A673 (cell line): ENCODE results near the gene PPP1R8. TPM values are rescaled to one million over a fixed set of nuclear protein-coding genes. Genes with fewer than 3 reads are reported as not detected.
A peak's percentile ranks its signal among the peaks of the same experiment; 100 is the strongest.
"Not testable (repeated sequence)": the region's sequence is repeated elsewhere in the genome, so short reads cannot be mapped to it uniquely, and the experiment has no call there.

Experiments used
- BruUV-seq: library from RNA; stranded (reverse); fragments of 400-500 nt; replicated peaks from 2 replicates; lab custom pipeline; 2021; lab: Mats Ljungman, UMichigan
- CTCF ChIA-PET: fragments of 300-600 bp; sonication (Branson Sonifier 250); formaldehyde crosslinking; loops from one replicate; lab custom pipeline; 2022; ENCODE audit warnings: antibody characterized with exemption; lab: Charles Lee
- POLR2A ChIA-PET: fragments of 300-600 bp; sonication (Branson Sonifier 250); formaldehyde crosslinking; loops from one replicate; lab custom pipeline; 2022; ENCODE audit warnings: antibody characterized with exemption; ENCODE audit not compliant: low non-redundant PET; lab: Charles Lee
- DNase-seq: peaks from one replicate; pipeline ENCODE4 v3.0.0-alpha.2; 2015; ENCODE audit warnings: low spot score
- H3K27ac ChIP-seq: fragments of 200-600 bp; sonication (generic); 2 replicates; pipeline ENCODE4 v1.5.1; 2016; ENCODE audit warnings: mixed run types, low read depth, mild to moderate bottlenecking, mixed read lengths, antibody characterized with exemption, low read length; ENCODE audit not compliant: poor library complexity, severe bottlenecking
- H3K27me3 ChIP-seq: fragments of 200-600 bp; sonication (generic); replicated peaks from 2 replicates; pipeline ENCODE4 v1.6.1; 2017; ENCODE audit warnings: mixed run types, low read depth, mild to moderate bottlenecking, mixed read lengths, antibody characterized with exemption, low read length; ENCODE audit not compliant: insufficient read depth, poor library complexity
- H3K36me3 ChIP-seq: fragments of 200-600 bp; sonication (generic); 2 replicates; pipeline ENCODE4 v1.6.1; 2016; ENCODE audit warnings: mixed run types, mild to moderate bottlenecking, mixed read lengths, antibody characterized with exemption, low read length; ENCODE audit not compliant: insufficient read depth, poor library complexity, severe bottlenecking
- H3K4me1 ChIP-seq: fragments of 200-600 bp; sonication (generic); 2 replicates; pipeline ENCODE4 v1.6.1; 2017; ENCODE audit warnings: mixed run types, mild to moderate bottlenecking, mixed read lengths, antibody characterized with exemption, low read length; ENCODE audit not compliant: insufficient read depth, poor library complexity, severe bottlenecking
- H3K4me3 ChIP-seq: fragments of 200-600 bp; sonication (generic); 2 replicates; pipeline ENCODE4 v1.5.1; 2016; ENCODE audit warnings: low read depth, mixed run types, mild to moderate bottlenecking, mixed read lengths, low read length; ENCODE audit not compliant: poor library complexity, severe bottlenecking
- H3K9me3 ChIP-seq: fragments of 200-600 bp; sonication (generic); 2 replicates; pipeline ENCODE4 v1.6.1; 2016; ENCODE audit warnings: mixed run types, low read depth, mild to moderate bottlenecking, mixed read lengths, antibody characterized with exemption, low read length; ENCODE audit not compliant: poor library complexity, severe bottlenecking
- EZH2 ChIP-seq: fragments of 200-600 bp; sonication (generic); IDR thresholded peaks from 2 replicates; pipeline ENCODE4 v1.6.1; 2017; ENCODE audit warnings: borderline replicate concordance, low read depth, mild to moderate bottlenecking, mixed read lengths, antibody characterized with exemption, low read length; ENCODE audit not compliant: poor library complexity, severe bottlenecking
- intact Hi-C: fragments of 100-400 bp; cut with micrococcal nuclease; formaldehyde crosslinking; loops from one replicate; pipeline ENCODE4 v1.10.0; 2022; ENCODE audit not compliant: unreplicated experiment
- total RNA-seq: library from RNA; stranded (reverse); gene quantifications from 2 replicates; pipeline ENCODE4 v1.2.3, GENCODE V29; 2021
- TF ChIP-seq, protein P1 (sequence below): fragments of 300-800, 200-600 bp; sonication (generic); conservative IDR thresholded peaks from 2 replicates; pipeline ENCODE4 v1.5.1; 2017; ENCODE audit warnings: low read depth, mild to moderate bottlenecking, antibody characterized with exemption, low read length, moderate library complexity, mixed read lengths

The PPP1R8 gene
- total RNA-seq, 1 experiment from 2014 or later, result 60.9 TPM

DNA sequence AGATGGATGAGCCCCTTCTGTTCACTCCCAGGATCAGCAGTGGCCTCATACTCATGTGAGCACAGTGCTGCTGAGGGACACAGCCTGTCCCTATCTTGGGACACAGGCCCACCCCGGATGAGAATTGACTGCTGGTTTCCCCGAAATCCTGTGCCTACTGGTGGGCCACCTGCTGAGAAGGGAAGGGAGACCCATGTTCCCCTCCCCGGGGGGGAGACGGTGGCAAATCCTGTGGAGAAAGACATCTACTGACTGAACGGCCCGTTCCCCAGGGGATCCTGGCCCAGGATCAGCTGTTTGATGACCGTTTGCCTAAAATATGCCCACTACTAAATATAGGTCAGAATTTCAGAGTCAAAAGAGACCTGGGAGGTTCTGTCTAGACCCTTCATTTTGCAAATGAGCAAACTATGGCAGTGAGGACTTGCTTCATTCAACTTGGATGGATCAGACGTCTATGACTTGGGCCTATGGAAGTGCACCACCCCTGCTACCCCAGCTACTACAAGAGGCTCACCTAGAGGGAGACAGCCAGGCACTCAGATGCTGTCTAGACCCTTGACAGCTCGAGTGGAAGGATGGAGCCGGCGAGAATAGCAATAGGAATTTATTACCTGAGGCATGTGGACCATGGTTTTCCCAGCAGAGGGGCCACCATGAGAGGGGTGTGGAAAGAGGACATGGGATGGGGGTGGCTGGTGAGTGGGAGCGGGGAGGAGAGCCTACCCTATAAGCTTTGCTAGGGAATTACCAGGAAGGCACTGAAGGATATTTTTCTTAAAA, 26.2 kb downstream of the PPP1R8 start:
- POLR2A ChIA-PET, result no interaction called here
- H3K27me3 ChIP-seq, result no peaks in the 10 kb centered on the region
- no peak overlapping the region for H3K27ac ChIP-seq
- H3K4me3 ChIP-seq, result no peak overlapping the region
- peaks cover 4% of the 10 kb centered on the region for H3K4me1 ChIP-seq
- peaks cover under 1% of the 10 kb centered on the region for H3K36me3 ChIP-seq
- TF ChIP-seq, protein P1, sequence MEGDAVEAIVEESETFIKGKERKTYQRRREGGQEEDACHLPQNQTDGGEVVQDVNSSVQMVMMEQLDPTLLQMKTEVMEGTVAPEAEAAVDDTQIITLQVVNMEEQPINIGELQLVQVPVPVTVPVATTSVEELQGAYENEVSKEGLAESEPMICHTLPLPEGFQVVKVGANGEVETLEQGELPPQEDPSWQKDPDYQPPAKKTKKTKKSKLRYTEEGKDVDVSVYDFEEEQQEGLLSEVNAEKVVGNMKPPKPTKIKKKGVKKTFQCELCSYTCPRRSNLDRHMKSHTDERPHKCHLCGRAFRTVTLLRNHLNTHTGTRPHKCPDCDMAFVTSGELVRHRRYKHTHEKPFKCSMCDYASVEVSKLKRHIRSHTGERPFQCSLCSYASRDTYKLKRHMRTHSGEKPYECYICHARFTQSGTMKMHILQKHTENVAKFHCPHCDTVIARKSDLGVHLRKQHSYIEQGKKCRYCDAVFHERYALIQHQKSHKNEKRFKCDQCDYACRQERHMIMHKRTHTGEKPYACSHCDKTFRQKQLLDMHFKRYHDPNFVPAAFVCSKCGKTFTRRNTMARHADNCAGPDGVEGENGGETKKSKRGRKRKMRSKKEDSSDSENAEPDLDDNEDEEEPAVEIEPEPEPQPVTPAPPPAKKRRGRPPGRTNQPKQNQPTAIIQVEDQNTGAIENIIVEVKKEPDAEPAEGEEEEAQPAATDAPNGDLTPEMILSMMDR, result no peak
- TF ChIP-seq EZH2, result no peak
- DNase-seq, result no peak
- H3K9me3 ChIP-seq, result no peaks in the 10 kb centered on the region
- CTCF ChIA-PET, result interaction anchor here (0.6 to 0.7 kb wide), 2 partner anchors 24 to 115 kb away, joined by 5 to 16 read pairs; no protein-coding TSS in a partner anchor
- BruUV-seq, result no TSS peak
- intact Hi-C loops, result no loop called here

DNA sequence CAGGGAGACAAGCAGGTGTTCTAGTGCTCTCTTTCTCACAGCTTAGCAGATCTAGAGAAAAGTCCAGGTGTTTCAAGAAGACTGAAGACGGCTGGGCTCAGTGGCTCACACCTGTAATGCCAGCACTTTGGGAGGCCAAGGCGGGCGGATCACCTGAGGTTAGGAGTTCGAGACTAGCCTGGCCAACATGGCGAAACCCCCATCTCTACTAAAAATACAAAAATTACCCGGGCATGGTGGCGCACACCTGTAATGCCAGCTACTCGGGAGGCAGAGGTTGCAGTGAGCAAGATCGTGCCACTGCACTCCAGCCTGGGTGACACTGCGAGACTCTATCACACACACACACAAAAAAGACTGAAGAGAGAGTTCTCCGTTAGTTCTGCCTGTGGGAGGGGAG, 27.0 kb downstream of the PPP1R8 start:
- H3K36me3 ChIP-seq, DNase-seq, H3K4me1 ChIP-seq, intact Hi-C loops, BruUV-seq, H3K27ac ChIP-seq, H3K9me3 ChIP-seq, H3K4me3 ChIP-seq, H3K27me3 ChIP-seq: not testable (repeated sequence)
- POLR2A ChIA-PET, result interaction anchor here (0.7 kb wide), 1 partner anchor 12 kb away, joined by 19 read pairs; no protein-coding TSS in a partner anchor
- CTCF ChIA-PET, result interaction anchor here (0.5 to 1.0 kb wide), 5 partner anchors 114 to 786 kb away, joined by 4 to 9 read pairs (median 7); partner anchors contain the start of gene AHDC1

DNA sequence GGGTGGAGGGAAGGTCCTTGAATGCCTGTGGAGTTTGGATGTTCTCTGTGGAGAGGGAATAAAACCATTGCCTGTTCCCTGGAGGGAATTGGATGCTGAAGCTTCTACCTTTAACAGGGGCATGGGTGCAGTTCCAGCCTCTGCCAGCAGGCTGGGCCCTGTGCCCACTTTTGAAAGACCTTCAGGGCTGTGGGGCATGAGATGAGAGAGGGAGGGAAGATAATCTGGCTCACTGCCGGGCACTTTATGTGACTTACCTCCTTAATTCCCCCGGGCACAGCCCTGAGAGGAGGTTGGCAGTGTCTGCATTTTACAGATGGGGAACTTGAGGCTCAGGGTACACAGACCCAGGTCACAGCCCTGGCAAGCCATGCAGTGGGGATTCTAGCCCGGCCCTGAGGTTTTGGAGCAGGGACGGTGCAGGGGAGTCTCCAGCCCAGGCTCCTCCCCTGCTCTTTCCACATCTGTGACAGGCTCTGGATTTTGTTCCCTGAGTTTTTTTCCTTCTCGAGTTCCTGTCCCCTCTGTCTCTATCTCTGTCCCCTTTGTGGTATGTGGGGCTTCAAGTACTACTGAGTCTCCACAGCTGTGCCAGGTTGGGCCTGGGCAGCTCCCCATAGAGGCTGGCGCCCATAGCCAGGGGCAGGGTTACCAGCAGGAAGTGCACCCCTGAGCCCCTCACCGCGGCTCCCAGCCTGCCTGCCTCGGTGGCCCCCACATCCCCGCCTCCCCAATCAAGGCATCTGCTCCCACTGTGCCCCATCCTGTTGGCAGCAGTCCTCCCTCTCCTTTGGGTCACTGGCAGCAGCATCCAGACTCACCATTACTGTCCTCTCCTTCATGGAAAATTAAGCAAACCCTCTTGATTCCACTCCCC, 27.7 kb downstream of the PPP1R8 start:
- no peak for TF ChIP-seq EZH2
- TF ChIP-seq, protein P1, result peak; percentile 98
- peak; percentile 93 for DNase-seq
- no peak overlapping the region for H3K4me3 ChIP-seq

More for the DNA sequence above, 27.7 kb downstream of the PPP1R8 start:
- Histone ChIP-seq H3K9me3 (no peaks in the 10 kb centered on the region), H3K36me3 (no peaks in the 10 kb centered on the region), H3K27ac (no peak overlapping the region), H3K4me1 (peaks cover 4% of the 10 kb centered on the region), H3K27me3 (no peaks in the 10 kb centered on the region)
- POLR2A ChIA-PET, result no interaction called here
- BruUV-seq, result no TSS peak
- CTCF ChIA-PET, result interaction anchor here (0.5 to 1.0 kb wide), 6 partner anchors 114 to 785 kb away, joined by 4 to 9 read pairs (median 7); partner anchors contain the start of gene AHDC1
- intact Hi-C loops, result loop anchor here (1.0 kb wide), 1 partner anchor 121 kb away; no protein-coding TSS in a partner anchor
